ENCODE measurements around the gene FAM241B.

Gene FAM241B

DNA sequence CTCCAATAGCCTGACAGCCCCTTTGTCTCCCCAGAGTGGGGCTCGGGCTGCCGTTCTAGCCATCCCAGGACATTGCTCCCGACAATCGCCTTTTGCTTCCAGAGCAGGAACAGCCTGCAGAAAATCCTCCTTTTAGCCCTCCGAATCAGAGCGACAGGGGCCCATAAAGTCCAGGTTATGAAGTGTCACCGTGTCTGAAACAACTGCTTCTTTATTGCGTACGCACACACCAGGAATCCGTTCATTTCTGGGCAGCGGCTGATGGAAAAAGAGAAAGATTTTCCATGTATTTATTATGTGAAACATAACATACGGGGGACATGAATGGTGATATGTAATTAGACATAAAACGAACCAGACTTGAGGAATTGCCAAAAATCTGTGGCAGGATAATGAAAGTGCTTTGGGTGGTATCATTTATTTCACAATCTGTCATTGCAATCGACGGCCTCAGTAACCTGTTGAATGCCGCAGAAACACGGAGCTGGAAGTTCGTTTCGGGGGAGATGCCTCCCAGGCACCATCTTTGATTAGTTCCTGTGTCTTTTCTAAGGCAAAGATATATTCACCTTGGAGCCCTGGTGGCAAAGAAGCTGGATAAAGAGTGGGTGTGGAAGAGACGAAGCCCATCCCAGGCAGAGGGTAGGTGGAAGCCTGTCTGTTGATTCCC lies 48.1 kb downstream of the FAM241B start:
- no peaks in the 10 kb centered on the region for H3K9me3 ChIP-seq (ENCODE audit: low read length)
- no peak for TF ChIP-seq CTCF (IDR thresholded peaks at IDR 0.05; ENCODE audit: low read length)
- no peak for TF ChIP-seq EZH2 (IDR thresholded peaks at IDR 0.05; ENCODE audit: borderline replicate concordance, low read length)
- no peak overlapping the region for H3K4me3 ChIP-seq (ENCODE audit: low read depth, low read length, poor library complexity, severe bottlenecking)
- no peaks in the 10 kb centered on the region; the same call in 1 of the 2 replicates for H3K27me3 ChIP-seq (ENCODE audit: insufficient read depth, low read length)
- no peak overlapping the region for H2AFZ ChIP-seq (ENCODE audit: low read length)
- H4K20me1 ChIP-seq (ENCODE audit: insufficient read depth, low read length): no peaks in the 10 kb centered on the region
- no peak overlapping the region for H3K9ac ChIP-seq (ENCODE audit: low read length)
- H3F3A ChIP-seq (ENCODE audit: insufficient read depth, low read length): no peaks in the 10 kb centered on the region
- H3K27ac ChIP-seq (ENCODE audit: low read depth, low read length, poor library complexity, severe bottlenecking): no peak overlapping the region
- no peaks in the 10 kb centered on the region for H3K9me2 ChIP-seq (ENCODE audit: low read depth, low read length)
- H3K4me2 ChIP-seq (ENCODE audit: low read length): no peak overlapping the region
- H3K4me1 ChIP-seq (ENCODE audit: insufficient read depth, low read length, severe bottlenecking): no peaks in the 10 kb centered on the region
- H3K36me3 ChIP-seq (ENCODE audit: insufficient read depth, low read length): no peaks in the 10 kb centered on the region
- H3K79me2 ChIP-seq (ENCODE audit: insufficient read depth, low read length): no peaks in the 10 kb centered on the region

GRCh38 chr10:69679736-69680135 lies 49.7 kb downstream of the FAM241B start:
- TF ChIP-seq EZH2 (IDR thresholded peaks at IDR 0.05; ENCODE audit: borderline replicate concordance, low read length) (no peak), CTCF (IDR thresholded peaks at IDR 0.05; ENCODE audit: low read length) (no peak)
- H3K79me2 ChIP-seq (ENCODE audit: insufficient read depth, low read length): no peaks in the 10 kb centered on the region
- no peaks in the 10 kb centered on the region for H3K9me2 ChIP-seq (ENCODE audit: low read depth, low read length)
- no peak overlapping the region for H3K9ac ChIP-seq (ENCODE audit: low read length)
- H4K20me1 ChIP-seq (ENCODE audit: insufficient read depth, low read length): no peaks in the 10 kb centered on the region
- H3F3A ChIP-seq (ENCODE audit: insufficient read depth, low read length): no peaks in the 10 kb centered on the region
- no peak overlapping the region for H3K4me3 ChIP-seq (ENCODE audit: low read depth, low read length, poor library complexity, severe bottlenecking)
- H3K36me3 ChIP-seq (ENCODE audit: insufficient read depth, low read length): no peaks in the 10 kb centered on the region
- H3K27me3 ChIP-seq (ENCODE audit: insufficient read depth, low read length): no peaks in the 10 kb centered on the region; the same call in 1 of the 2 replicates
- H3K9me3 ChIP-seq (ENCODE audit: low read length): no peaks in the 10 kb centered on the region
- H3K4me2 ChIP-seq (ENCODE audit: low read length): no peak overlapping the region
- H3K27ac ChIP-seq (ENCODE audit: low read depth, low read length, poor library complexity, severe bottlenecking): no peak overlapping the region
- no peaks in the 10 kb centered on the region for H3K4me1 ChIP-seq (ENCODE audit: insufficient read depth, low read length, severe bottlenecking)
- H2AFZ ChIP-seq (ENCODE audit: low read length): no peak overlapping the region

GRCh38 chr10:69680610-69681009 lies 50.6 kb downstream of the FAM241B start:
- H4K20me1 ChIP-seq (ENCODE audit: insufficient read depth, low read length): no peaks in the 10 kb centered on the region
- H3K4me3 ChIP-seq (ENCODE audit: low read depth, low read length, poor library complexity, severe bottlenecking): no peak overlapping the region
- H3K9me3 ChIP-seq (ENCODE audit: low read length): no peaks in the 10 kb centered on the region
- no peak overlapping the region for H3K9ac ChIP-seq (ENCODE audit: low read length)
- no peaks in the 10 kb centered on the region for H3K79me2 ChIP-seq (ENCODE audit: insufficient read depth, low read length)
- H2AFZ ChIP-seq (ENCODE audit: low read length): no peak overlapping the region
- H3K4me1 ChIP-seq (ENCODE audit: insufficient read depth, low read length, severe bottlenecking): no peaks in the 10 kb centered on the region
- no peaks in the 10 kb centered on the region for H3F3A ChIP-seq (ENCODE audit: insufficient read depth, low read length)
- H3K36me3 ChIP-seq (ENCODE audit: insufficient read depth, low read length): no peaks in the 10 kb centered on the region
- H3K4me2 ChIP-seq (ENCODE audit: low read length): no peak overlapping the region
- H3K27me3 ChIP-seq (ENCODE audit: insufficient read depth, low read length): no peaks in the 10 kb centered on the region; the same call in 1 of the 2 replicates
- no peak for TF ChIP-seq EZH2 (IDR thresholded peaks at IDR 0.05; ENCODE audit: borderline replicate concordance, low read length)
- H3K9me2 ChIP-seq (ENCODE audit: low read depth, low read length): no peaks in the 10 kb centered on the region
- H3K27ac ChIP-seq (ENCODE audit: low read depth, low read length, poor library complexity, severe bottlenecking): no peak overlapping the region

- Histone ChIP-seq H3K9me3 (ENCODE audit: low read length) (no peaks in the 10 kb centered on the region), H3K27me3 (ENCODE audit: insufficient read depth, low read length) (no peaks in the 10 kb centered on the region; the same call in 1 of the 2 replicates), H3F3A (ENCODE audit: insufficient read depth, low read length) (no peaks in the 10 kb centered on the region), H3K4me1 (ENCODE audit: insufficient read depth, low read length, severe bottlenecking) (no peaks in the 10 kb centered on the region), H3K9me2 (ENCODE audit: low read depth, low read length) (no peaks in the 10 kb centered on the region), H3K27ac (ENCODE audit: low read depth, low read length, poor library complexity, severe bottlenecking) (no peak overlapping the region), H2AFZ (ENCODE audit: low read length) (no peak overlapping the region), H3K79me2 (ENCODE audit: insufficient read depth, low read length) (no peaks in the 10 kb centered on the region), H3K4me3 (ENCODE audit: low read depth, low read length, poor library complexity, severe bottlenecking) (no peak overlapping the region), H4K20me1 (ENCODE audit: insufficient read depth, low read length) (no peaks in the 10 kb centered on the region), H3K9ac (ENCODE audit: low read length) (no peak overlapping the region), H3K4me2 (ENCODE audit: low read length) (no peak overlapping the region), H3K36me3 (ENCODE audit: insufficient read depth, low read length) (no peaks in the 10 kb centered on the region)
- TF ChIP-seq EZH2 (IDR thresholded peaks at IDR 0.05; ENCODE audit: borderline replicate concordance, low read length) (no peak), CTCF (IDR thresholded peaks at IDR 0.05; ENCODE audit: low read length) (no peak)
These were observed 51.4 kb downstream of the FAM241B start for GRCh38 chr10:69681436-69681835.
